GM19455 (cell line): ENCODE data around the gene CST6.
A peak's percentile ranks its signal among the peaks of the same experiment; 100 is the strongest.

Experiments used
- ATAC-seq: cut with Tn5 transposase; IDR thresholded peaks from one replicate; pipeline ENCODE4 v1.9.1; 2021; ENCODE audit not compliant: unreplicated experiment

CST6 gene, protein sequence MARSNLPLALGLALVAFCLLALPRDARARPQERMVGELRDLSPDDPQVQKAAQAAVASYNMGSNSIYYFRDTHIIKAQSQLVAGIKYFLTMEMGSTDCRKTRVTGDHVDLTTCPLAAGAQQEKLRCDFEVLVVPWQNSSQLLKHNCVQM

DNA sequence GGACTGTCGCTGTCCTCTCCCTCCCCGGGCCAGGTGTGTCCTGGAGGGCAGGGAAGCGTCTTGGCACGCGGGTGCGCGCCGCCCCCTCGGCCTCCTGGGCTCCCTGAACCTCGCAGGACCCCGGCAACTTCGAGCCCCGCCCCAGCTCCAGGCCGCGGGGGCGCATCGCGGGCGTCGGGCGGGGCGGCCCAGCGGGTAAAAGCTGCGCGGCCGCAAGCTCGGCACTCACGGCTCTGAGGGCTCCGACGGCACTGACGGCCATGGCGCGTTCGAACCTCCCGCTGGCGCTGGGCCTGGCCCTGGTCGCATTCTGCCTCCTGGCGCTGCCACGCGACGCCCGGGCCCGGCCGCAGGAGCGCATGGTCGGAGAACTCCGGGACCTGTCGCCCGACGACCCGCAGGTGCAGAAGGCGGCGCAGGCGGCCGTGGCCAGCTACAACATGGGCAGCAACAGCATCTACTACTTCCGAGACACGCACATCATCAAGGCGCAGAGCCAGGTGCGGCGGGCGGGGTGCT, at the start of gene CST6:
TSS of gene CST6 (plus strand) at position 224 of the 519 bp plus-strand sequence. CDS start at position 261, 37 bp downstream.
- no peak for ATAC-seq

DNA sequence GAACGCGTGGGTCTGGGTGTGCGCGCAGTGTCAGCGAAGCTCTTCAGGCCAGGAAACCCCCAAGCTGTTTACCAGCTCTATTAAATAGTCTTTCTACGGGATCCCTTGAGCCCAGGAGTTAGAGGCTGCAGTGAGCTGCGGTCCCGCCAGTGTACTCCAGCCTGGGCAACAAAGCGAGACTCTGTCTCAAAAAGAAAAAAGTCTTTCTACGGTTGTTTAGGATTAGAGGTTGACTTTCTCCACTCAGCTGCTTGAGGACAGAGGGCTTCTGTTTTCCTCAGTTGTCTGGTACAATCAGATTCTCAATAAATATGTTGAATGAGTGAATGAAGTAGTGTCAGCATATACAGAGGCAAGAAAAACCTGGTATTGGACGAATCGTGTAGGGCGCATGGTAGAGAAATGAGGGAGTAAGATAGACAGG, 49.7 kb upstream of the CST6 start:
- peak; percentile 4 for ATAC-seq

- ATAC-seq, result no peak
Observed at GRCh38 chr11:65964906-65965305, 46.9 kb upstream of the CST6 start.

DNA sequence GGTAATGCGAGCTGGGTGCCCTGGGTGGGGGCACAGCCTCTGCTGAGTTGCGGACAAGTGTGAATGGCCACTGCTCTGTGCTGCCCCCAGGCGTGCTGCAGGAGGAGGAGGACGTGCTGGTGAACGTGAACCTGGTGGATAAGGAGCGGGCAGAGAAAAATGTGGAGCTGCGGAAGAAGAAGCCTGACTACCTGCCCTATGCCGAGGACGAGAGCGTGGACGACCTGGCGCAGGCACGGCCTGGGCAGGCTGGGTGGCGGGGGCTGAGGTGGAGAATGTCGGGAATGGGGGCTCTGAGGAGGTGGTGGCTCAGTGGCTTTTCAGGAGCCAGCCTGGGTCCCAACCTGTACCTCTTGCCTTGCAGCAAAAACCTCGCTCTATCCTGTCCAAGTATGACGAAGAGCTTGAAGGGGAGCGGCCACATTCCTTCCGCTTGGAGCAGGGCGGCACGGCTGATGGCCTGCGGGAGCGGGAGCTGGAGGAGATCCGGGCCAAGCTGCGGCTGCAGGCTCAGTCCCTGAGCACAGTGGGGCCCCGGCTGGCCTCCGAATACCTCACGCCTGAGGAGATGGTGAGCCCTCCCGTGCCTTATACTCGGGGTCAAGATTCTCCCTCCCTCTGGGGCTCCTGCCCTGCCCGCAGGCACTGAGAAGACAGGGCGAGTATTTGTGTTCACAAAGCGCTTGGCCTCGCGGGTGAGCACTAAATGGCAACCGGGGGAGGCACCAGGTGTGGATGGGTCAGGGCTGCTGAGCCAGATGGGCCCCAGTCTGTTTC, 45.6 kb upstream of the CST6 start:
- no peak for ATAC-seq

DNA sequence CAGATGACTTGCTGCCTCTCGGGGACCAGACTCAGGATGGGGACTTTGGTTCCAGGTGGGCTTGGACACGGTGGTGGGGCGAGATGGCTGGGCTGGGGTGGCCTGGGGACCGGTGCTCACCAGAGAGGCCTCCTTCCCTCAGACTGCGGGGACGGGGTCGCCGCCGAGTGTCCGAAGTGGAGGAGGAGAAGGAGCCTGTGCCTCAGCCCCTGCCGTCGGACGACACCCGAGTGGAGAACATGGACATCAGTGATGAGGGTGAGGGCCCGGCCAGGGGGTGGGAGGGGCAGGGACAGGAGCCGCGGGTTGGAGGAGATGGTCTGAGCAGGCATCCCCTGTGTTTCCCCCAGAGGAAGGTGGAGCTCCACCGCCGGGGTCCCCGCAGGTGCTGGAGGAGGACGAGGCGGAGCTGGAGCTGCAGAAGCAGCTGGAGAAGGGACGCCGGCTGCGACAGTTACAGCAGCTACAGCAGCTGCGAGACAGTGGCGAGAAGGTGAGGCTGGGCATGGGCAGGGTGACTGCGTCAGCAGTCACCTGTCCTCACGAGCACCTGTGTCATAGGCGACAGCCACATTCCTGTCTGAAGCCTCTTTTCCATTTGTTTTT, 44.4 kb upstream of the CST6 start:
- no peak for ATAC-seq

DNA sequence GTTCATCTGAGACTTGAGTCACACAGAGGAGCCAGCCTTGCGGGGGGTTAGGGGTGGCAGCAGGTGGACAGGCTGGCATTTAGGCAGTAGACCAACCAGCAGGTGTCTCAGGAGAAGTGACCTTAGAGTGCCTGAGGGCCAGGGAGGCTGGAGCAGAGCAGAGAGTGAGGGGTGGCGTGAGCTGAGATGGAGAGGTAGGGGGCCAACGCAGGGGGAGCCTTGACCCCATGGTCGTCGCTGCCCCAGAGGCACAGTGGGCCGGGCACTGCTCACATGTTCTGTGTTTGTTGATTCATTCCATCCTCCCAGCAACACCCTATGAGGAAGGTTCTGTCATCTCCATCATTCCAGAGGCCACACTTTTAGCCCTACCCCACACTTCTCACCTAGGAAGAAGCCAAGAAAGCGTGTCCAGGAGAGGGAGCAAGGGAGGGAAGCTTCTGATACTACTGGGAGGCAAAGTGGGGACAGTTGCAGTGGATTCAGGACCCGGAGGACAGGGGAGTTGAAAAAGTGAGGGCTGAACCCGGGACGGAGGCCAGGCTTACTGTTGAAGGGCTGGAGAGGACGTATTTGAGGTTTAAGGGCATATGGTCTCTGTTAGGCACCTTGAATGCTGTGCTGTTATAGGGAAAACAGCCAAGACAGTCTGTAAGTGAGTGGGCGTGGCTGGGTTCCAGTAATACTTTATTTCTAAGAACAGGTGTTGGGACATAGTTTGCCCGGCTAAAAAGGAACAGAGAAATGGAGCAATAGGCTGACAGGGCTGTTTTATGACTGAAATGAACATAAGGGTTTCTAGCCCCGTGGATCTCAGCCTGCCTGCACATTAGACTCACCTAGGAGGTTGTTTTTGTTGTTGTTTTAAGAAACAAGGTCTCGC, 43.0 kb upstream of the CST6 start:
- no peak for ATAC-seq

GRCh38 chr11:65972116-65972515, 39.7 kb upstream of the CST6 start:
- no peak for ATAC-seq

GRCh38 chr11:65973439-65974110, 38.2 kb upstream of the CST6 start:
- ATAC-seq, result no peak

- ATAC-seq, result no peak
Observed at GRCh38 chr11:65975771-65976170, 36.0 kb upstream of the CST6 start.

DNA sequence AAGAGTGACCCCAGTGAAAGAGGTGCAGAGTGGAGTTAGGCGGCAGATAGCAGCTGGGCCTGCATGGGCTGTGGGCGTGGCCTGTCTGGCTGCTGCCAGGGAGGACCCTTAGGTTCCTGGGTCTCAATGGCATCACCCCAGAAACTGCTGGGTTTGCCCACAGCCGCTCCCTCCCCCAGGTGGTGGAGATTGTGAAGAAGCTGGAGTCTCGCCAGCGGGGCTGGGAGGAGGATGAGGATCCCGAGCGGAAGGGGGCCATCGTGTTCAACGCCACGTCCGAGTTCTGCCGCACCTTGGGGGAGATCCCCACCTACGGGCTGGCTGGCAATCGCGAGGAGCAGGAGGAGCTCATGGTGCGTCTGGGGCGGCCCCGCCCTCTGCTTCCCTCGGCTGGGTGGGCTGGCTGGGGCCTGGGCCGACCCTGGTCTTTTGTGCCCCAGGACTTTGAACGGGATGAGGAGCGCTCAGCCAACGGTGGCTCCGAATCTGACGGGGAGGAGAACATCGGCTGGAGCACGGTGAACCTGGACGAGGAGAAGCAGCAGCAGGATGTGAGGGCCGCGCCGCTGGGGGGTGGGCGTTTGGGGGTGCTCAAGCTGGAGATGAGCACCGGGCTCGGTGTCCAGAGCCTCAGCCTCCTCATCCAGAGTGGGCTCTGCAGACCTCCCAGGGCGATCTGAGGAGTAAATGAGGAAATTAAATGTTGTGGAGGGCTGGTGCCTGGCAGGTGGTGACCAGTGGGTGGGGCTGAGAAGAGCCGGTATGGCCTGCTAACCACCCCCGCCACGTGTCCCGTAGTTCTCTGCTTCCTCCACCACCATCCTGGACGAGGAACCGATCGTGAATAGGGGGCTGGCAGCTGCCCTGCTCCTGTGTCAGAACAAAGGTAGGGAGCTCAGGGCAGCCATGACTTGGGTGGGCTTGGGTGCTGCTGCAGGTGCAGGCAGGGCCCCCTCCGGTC, 35.3 kb upstream of the CST6 start:
- ATAC-seq, result no peak

DNA sequence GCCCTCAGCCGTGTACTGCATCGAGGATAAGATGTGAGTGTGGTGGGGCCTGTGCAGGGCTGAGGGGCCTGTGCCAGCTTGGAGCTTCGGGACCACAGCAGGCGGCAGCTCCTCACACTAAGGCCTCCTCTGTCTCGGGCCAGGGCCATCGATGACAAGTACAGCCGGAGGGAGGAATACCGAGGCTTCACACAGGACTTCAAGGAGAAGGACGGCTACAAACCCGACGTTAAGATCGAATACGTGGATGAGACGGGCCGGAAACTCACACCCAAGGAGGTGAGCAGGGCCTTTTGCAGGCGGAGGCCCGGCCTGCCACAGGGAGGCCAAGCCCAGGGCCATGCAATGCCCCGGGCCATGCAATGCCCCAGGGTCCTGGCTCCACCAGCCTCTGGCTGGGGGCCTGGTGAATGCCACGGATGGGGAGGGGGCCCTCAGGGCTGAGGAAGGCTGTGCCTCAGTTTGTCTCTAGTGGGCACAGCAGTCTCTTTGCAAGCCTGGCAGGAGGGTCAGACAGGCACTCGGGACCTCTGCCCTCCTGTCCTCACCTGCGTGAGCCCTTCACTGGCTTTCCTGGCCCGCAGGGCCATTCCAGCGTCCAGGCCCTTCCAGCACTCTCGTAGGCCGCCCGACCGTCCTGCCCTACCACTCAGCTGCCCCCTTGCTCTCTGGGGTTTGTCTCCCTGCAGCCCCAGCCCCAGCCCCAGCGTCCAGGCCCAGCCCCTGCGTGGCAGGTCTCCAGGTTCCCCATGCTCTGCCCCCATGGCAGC, 34.0 kb upstream of the CST6 start:
- no peak for ATAC-seq

GRCh38 chr11:65978391-65979238, 33.2 kb upstream of the CST6 start:
- no peak for ATAC-seq

DNA sequence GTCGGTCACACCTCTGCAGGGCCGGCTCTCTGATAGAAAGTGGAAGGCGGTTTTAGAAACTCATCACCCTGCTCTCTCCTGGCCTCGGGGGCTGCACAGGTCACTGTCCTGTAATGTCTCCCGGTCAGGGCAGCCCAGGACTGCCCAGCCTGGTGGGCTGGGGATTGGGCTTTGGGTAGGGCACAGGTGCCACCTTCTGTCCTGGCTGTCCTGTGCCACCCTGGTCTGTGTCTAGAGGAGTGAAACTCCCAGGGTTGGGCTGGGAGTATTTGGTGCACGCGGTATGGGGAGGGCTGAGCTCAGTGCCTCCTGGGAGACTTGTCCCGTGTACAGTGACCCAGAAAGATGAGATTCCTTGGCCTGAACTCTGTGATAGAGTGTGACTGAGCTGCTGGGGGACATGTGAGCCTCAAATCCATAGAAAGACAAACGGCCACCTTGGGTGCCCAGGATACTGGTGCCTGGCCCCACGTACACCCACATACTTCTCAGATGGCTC, 32.5 kb upstream of the CST6 start:
- no peak for ATAC-seq

DNA sequence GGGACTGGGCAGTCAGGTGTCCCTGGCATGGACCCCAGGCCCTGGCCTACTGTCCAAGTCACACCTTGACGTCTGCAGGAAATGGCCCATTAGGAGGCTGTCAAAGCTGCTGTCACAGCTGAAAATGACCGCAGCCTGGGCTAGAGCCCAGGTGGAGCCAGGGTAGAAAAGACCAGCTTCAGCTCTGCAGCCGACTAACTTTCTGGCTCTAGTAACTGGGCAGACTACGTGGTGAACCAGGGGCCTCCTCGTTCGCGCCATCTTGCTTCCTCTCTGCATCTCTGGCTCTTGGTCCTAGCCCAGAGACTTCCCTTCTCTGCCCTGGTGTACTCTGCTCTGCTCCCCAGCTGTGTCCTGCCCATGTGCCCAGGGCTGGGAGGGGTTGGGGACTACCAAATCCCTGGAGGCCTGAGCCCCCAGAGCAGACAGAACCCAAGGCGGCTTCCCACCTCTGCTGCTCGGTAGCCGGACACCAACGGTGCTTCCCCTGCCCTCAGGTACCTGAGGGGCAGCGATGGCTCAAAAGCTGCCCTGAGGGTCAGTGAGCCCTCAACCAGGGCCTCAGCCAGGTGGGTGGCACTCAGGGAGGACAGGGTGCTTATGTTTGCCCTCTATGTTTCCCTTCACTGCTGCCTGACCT, 30.6 kb upstream of the CST6 start:
- ATAC-seq, result no peak

- no peak for ATAC-seq
Observed at GRCh38 chr11:65981972-65982823, 29.6 kb upstream of the CST6 start.
